ENCODE measurements around the gene C17orf100. TPM values are rescaled to one million over a fixed set of nuclear protein-coding genes. Genes with fewer than 3 reads are reported as not detected.

Gene C17orf100
- total RNA-seq, 2 experiments from 2014 or later, result 0.69 to 0.70 TPM

DNA sequence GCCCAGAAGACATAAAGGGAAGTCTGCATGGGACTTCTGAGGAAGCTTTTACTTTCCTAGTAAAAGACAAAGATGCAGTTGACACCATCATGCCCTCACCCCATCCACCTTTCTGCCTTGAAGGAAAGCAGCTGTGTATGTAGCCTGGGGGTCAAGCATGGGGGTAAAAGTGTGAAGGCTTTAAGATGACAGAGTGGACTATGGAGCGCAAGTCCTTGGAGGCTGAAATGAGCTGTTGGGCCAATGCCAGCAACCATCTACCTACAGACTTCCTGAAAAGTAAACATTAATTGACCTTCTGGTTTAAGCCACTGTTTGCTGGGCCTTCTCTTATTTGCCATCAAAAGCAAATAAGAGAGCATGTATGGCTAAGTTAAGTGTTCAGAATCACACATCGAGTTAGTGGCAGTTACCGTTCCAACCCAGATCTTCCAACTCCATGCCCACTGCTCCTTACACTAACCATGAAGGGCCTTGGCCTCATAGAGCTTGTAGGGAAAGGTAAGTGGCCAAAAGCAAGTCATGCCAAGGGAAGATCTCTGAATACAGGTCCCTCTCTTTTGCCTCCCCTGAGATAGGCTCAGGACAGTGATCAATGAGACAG lies 31.6 kb downstream of the C17orf100 start:
- H3K4me3 ChIP-seq (ENCODE audit: low read length), result no peak overlapping the region
- no peak overlapping the region for H3K27ac ChIP-seq (ENCODE audit: low read depth in 1 of 2, low read length in 2 of 2)
- H3K9me3 ChIP-seq (ENCODE audit: control insufficient read depth in 1 of 2, insufficient read depth in 1 of 2, low read length in 2 of 2), result no peaks in the 10 kb centered on the region
- intact Hi-C loops (cut with DNase I, micrococcal nuclease), result no loop called here
- H3K4me1 ChIP-seq (ENCODE audit: insufficient read depth, low read length), result no peaks in the 10 kb centered on the region
- peaks cover 65% of the 10 kb centered on the region for H3K27me3 Mint-ChIP-seq
- H3K4me1 Mint-ChIP-seq (ENCODE audit: low read depth), result no peaks in the 10 kb centered on the region
- H3K36me3 Mint-ChIP-seq (ENCODE audit: low read depth), result no peaks in the 10 kb centered on the region
- POLR2A ChIA-PET, result no interaction called here
- no peak overlapping the region for H3K27ac Mint-ChIP-seq
- no peak for DNase-seq
- H3K4me3 Mint-ChIP-seq, result no peak overlapping the region
- H3K36me3 ChIP-seq (ENCODE audit: insufficient read depth, low read length), result no peaks in the 10 kb centered on the region
- H3K9me3 Mint-ChIP-seq, result no peaks in the 10 kb centered on the region
- H3K27me3 ChIP-seq (ENCODE audit: control insufficient read depth in 1 of 2, insufficient read depth in 2 of 2, low read length in 2 of 2), result peaks cover 14 to 31% of the 10 kb centered on the region in 2 experiments
- no peak for ATAC-seq (ENCODE audit: poor library complexity)
- TF ChIP-seq, protein P1, sequence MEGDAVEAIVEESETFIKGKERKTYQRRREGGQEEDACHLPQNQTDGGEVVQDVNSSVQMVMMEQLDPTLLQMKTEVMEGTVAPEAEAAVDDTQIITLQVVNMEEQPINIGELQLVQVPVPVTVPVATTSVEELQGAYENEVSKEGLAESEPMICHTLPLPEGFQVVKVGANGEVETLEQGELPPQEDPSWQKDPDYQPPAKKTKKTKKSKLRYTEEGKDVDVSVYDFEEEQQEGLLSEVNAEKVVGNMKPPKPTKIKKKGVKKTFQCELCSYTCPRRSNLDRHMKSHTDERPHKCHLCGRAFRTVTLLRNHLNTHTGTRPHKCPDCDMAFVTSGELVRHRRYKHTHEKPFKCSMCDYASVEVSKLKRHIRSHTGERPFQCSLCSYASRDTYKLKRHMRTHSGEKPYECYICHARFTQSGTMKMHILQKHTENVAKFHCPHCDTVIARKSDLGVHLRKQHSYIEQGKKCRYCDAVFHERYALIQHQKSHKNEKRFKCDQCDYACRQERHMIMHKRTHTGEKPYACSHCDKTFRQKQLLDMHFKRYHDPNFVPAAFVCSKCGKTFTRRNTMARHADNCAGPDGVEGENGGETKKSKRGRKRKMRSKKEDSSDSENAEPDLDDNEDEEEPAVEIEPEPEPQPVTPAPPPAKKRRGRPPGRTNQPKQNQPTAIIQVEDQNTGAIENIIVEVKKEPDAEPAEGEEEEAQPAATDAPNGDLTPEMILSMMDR (IDR thresholded peaks at IDR 0.05), result no peak
- CTCF ChIA-PET, result no interaction called here

DNA sequence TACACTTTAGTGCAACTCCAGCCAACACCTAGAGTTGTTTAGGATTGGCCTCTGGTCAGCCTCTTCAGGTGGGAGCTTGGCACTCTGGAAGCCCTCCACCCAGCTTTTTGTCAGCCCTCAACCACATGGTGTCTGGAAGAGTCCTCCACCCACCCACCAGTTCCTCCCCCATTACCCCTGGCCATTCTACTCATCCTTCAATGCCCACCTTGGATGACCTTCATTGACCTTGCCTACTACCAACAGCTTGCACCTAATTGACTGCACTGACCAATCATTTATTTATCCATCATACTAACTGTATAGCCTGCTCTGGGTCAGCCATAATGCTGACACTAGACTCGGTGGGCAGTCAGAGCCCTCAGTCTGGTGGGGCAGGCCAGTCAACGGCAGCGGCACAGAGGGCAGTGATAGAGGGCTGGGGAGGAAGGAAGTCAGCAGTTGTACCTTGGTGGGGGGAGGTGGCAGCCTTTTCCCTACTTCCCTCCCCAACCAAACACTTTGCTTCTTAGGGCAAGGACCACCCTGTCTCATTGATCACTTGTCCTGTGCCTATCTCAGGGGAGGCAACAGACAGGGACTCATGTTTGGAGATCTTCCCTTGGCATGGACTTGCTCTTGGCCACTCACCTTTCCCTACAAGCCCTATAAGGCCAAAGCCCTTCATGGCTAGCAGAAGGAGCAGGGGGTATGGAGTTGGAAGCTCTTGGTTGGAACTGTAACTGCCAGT lies 32.3 kb downstream of the C17orf100 start:
- no peaks in the 10 kb centered on the region for H3K9me3 Mint-ChIP-seq
- H3K4me1 ChIP-seq (ENCODE audit: insufficient read depth, low read length), result no peaks in the 10 kb centered on the region
- no peak for DNase-seq
- ChIA-PET CTCF (no interaction called here), POLR2A (no interaction called here)
- H3K36me3 ChIP-seq (ENCODE audit: insufficient read depth, low read length), result no peaks in the 10 kb centered on the region
- H3K4me1 Mint-ChIP-seq (ENCODE audit: low read depth), result no peaks in the 10 kb centered on the region
- no peak overlapping the region for H3K27ac Mint-ChIP-seq
- no peak for ATAC-seq (ENCODE audit: poor library complexity)
- H3K27ac ChIP-seq (ENCODE audit: low read depth in 1 of 2, low read length in 2 of 2), result no peak overlapping the region
- H3K36me3 Mint-ChIP-seq (ENCODE audit: low read depth), result no peaks in the 10 kb centered on the region
- peaks cover 14 to 24% of the 10 kb centered on the region in 2 experiments for H3K27me3 ChIP-seq (ENCODE audit: control insufficient read depth in 1 of 2, insufficient read depth in 2 of 2, low read length in 2 of 2)
- TF ChIP-seq, protein P1 (IDR thresholded peaks at IDR 0.05), result no peak
- H3K4me3 ChIP-seq (ENCODE audit: low read length), result no peak overlapping the region
- no peaks in the 10 kb centered on the region for H3K9me3 ChIP-seq (ENCODE audit: control insufficient read depth in 1 of 2, insufficient read depth in 1 of 2, low read length in 2 of 2)
- H3K27me3 Mint-ChIP-seq, result peaks cover 58% of the 10 kb centered on the region
- H3K4me3 Mint-ChIP-seq, result no peak overlapping the region
- intact Hi-C loops (cut with DNase I, micrococcal nuclease), result no loop called here

DNA sequence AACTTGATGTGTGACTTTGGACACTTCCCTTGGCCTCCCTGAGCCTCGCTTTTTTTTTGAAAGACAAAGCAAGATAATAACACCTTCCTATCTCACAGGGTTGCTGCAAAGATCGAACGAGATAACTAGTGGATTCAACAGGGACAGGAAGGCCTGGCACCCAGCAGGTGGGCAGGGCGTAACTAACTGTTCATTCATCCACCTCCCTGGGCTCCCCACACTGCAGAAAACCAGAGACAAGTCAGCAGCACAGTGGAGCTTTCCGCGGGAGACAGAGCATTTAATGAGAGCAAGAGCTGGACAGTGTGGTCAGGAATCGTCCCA lies 32.9 kb downstream of the C17orf100 start:
- intact Hi-C loops (cut with DNase I, micrococcal nuclease), result no loop called here
- no peak overlapping the region for H3K4me3 Mint-ChIP-seq
- H3K27ac ChIP-seq (ENCODE audit: low read depth in 1 of 2, low read length in 2 of 2), result no peak overlapping the region
- ATAC-seq (ENCODE audit: poor library complexity), result no peak
- no peak overlapping the region for H3K4me3 ChIP-seq (ENCODE audit: low read length)
- no peaks in the 10 kb centered on the region for H3K36me3 Mint-ChIP-seq (ENCODE audit: low read depth)
- CTCF ChIA-PET, result no interaction called here
- TF ChIP-seq, protein P1 (IDR thresholded peaks at IDR 0.05), result no peak
- no peaks in the 10 kb centered on the region for H3K9me3 ChIP-seq (ENCODE audit: control insufficient read depth in 1 of 2, insufficient read depth in 1 of 2, low read length in 2 of 2)
- DNase-seq, result no peak
- H3K9me3 Mint-ChIP-seq, result no peaks in the 10 kb centered on the region
- POLR2A ChIA-PET, result no interaction called here
- no peak overlapping the region for H3K27ac Mint-ChIP-seq
- H3K36me3 ChIP-seq (ENCODE audit: insufficient read depth, low read length), result no peaks in the 10 kb centered on the region
- no peaks in the 10 kb centered on the region for H3K4me1 Mint-ChIP-seq (ENCODE audit: low read depth)
- no peaks in the 10 kb centered on the region for H3K4me1 ChIP-seq (ENCODE audit: insufficient read depth, low read length)
- peaks cover 56% of the 10 kb centered on the region for H3K27me3 Mint-ChIP-seq
- H3K27me3 ChIP-seq (ENCODE audit: control insufficient read depth in 1 of 2, insufficient read depth in 2 of 2, low read length in 2 of 2), result peaks cover 14 to 18% of the 10 kb centered on the region in 2 experiments
